NCI-H2171 treated with DMSO at 0.1 percent for 48 hours (cell line): ENCODE measurements around the gene AUTS2.
A peak's percentile ranks its signal among the peaks of the same experiment; 100 is the strongest.

Experiments used
- DNase-seq: peaks from one replicate; lab custom pipeline; 2025; lab: John Stamatoyannopoulos, UW

AUTS2 gene

DNA sequence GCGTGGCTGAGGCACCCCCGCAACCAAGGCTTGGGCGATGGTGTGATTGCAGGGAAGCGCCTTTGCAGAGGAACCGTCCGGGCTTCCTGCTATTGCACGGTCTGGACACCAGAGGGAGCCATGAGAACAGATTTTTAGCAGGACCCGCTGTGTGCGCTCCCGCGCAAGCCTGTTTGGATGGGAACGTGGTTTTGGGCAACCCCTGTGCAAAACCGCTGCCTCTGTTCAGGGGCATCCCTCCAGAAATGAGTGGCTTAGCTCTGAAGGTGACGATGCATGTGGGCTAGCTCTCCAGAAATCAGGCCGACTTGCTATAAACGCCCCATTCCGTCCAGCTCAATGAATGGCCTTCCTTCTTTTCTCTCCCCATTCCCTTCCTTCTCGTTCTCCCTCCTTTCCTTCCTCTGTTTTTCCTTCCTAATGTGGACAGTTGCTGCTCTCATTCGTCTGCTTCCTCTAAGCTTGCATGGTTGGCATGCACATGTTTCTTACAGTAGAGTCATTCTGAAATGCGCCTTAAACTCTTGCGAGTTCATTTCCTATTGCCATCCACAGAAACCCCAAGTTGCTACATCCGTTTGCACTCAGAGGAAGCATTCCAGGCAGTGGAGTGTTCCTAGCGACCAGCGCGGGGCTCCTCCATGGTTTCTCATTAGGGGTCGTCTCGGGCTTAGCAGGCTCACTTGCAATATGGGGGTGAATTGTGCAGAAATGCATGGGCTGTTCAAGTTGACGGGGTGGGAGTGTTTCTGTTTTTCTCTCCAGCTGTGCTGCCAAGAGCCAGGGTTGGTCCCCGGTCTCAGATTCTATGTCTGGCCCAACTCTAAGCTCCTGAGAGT, 1231.2 kb downstream of the AUTS2 start:
- DNase-seq = peak; percentile 91

GRCh38 chr7:70830060-70830395, 1231.8 kb downstream of the AUTS2 start:
- DNase-seq = peak; percentile 91

- no peak for DNase-seq
Observed at GRCh38 chr7:70830426-70830825, 1232.2 kb downstream of the AUTS2 start.

DNA sequence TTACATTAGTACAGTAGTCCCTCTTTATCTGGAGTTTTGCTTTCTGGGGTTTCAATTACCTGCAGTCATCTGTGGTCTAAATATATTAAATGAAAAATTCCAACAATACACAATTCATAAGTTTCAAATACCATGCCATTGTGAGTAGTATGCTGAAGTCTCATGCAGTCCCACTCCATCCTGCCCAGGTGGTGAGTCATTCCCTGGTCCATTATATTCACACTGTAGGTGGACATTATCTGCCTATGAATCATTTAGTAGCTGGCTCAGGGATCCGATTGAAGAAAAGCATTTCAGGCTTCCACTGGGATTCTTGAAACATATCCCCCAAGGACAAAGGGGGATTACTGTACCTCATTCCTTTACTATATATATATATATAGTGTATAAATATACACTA, 1235.5 kb downstream of the AUTS2 start:
- no peak for DNase-seq

GRCh38 chr7:70834424-70834823, 1236.1 kb downstream of the AUTS2 start:
- no peak for DNase-seq

GRCh38 chr7:70835658-70836057, 1237.4 kb downstream of the AUTS2 start:
- no peak for DNase-seq

GRCh38 chr7:70836279-70836678, 1238.0 kb downstream of the AUTS2 start:
- no peak for DNase-seq

DNA sequence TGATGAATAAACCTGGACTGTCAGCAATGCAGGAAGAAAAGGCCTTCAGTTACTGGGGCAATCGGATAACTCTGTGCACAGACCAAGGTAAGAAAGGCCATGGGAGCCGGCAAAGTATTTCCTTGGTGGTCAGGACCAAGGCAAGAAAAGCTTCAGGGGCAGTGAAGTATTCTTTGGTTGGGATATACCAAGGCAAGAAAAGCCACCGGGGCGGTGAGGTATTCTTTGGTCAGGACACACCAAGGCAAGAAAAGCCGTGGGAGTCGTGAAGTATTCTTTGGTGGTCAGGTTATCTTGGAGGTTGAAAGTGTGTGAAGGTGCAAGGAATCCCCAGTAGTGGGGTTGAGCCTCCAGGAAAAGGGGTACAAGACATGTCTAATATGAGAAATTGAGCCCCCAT, 1238.7 kb downstream of the AUTS2 start:
- DNase-seq = no peak

DNA sequence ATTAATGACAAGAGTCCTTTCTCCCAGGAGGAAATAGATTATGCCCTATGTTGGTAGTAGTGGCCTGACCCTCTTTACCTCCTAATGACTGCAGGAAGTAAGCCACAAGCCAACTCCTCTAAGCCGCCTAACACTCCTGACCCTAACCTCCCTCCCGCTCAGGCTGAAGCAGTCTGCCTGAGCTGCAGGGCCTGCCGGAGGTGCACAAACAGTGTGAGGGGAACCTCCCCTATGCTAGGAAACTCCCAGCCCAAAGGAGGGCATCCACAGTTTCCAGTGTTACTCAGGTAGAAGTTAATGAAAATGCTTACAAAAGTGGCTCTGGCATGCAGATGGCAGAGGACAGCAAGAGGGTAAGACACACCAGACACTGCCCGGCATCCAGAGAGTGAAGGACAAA, 1239.3 kb downstream of the AUTS2 start:
- DNase-seq = no peak

DNA sequence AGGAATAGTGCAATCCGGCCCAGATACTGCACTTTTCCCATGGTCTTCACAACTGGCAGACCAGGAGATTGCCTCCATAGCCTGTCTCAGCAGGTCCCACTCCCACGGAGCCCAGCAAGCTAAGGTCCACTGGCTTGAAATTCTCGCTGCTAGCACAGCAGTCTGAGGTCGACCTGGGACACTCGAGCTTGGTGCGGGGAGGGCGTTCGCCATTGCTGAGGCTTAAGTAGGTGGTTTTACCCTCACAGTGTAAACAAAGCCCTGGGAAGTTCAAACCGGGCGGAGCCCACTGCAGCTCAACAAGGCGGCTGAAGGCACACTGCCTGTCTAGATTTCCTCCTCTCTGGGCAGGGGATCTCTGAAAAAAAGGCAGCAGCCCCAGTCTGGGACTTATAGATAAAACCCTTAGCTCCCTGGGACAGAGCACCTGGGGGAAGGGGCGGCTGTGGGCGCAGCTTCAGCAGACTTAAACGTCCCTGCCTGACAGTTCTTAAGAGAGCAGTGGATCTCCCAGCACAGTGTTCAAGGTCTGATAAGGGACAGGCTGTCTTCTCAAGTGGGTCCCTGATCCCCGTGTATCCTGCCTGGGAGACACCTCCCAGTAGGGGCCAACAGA, 1240.1 kb downstream of the AUTS2 start:
- DNase-seq = no peak
